SK-N-SH treated with all-trans-retinoic acid at 6 μM for 48 hours (cell line): Measurements from ENCODE around the gene ALG11.

ENCODE experiments used
- ATAC-seq: fragments of 200-7000 bp; cut with Tn5 transposase; 3 replicates; pipeline ENCODE4 v1.9.1; 2020; ENCODE audit warnings: mild to moderate bottlenecking, moderate library complexity
- ARNTL ChIP-seq: fragments of 450-650 bp; formaldehyde crosslinking; IDR thresholded peaks from 2 replicates; pipeline ENCODE4 v1.5.0; 2020; ENCODE audit warnings: low read depth, mild to moderate bottlenecking, moderate library complexity, borderline replicate concordance
- BACH2 ChIP-seq: fragments of 250-450 bp; sonication (Bioruptor Pico); IDR thresholded peaks from 2 replicates; pipeline ENCODE4 v1.9.0; 2021; ENCODE audit warnings: mild to moderate bottlenecking, borderline replicate concordance
- CSDC2 ChIP-seq: fragments of 250-450 bp; sonication (Bioruptor Pico); IDR thresholded peaks from 2 replicates; pipeline ENCODE4 v1.5.0; 2020; ENCODE audit warnings: mild to moderate bottlenecking, moderate library complexity
- ESRRG ChIP-seq: fragments of 250-450 bp; sonication (Bioruptor Pico); IDR thresholded peaks from 2 replicates; pipeline ENCODE4 v1.6.1; 2021; ENCODE audit warnings: mild to moderate bottlenecking
- ISL1 ChIP-seq: fragments of 250-450 bp; sonication (Bioruptor Pico); IDR thresholded peaks from 2 replicates; pipeline ENCODE4 v2.1.2; 2022; ENCODE audit warnings: mild to moderate bottlenecking, moderate library complexity
- OSR1 ChIP-seq: fragments of 250-450 bp; sonication (Bioruptor Pico); IDR thresholded peaks from 2 replicates; pipeline ENCODE4 v1.8.0; 2022; ENCODE audit warnings: moderate library complexity, mild to moderate bottlenecking, inconsistent platforms
- PPARA ChIP-seq: fragments of 250-450 bp; sonication (Bioruptor Pico); IDR thresholded peaks from 2 replicates; pipeline ENCODE4 v1.5.0; 2020; ENCODE audit warnings: mild to moderate bottlenecking, borderline replicate concordance
- RARB ChIP-seq: fragments of 250-450 bp; sonication (Bioruptor Pico); IDR thresholded peaks from 2 replicates; pipeline ENCODE4 v1.8.0; 2021; ENCODE audit warnings: mild to moderate bottlenecking, moderate library complexity
- TOX ChIP-seq: fragments of 250-450 bp; sonication (Bioruptor Pico); IDR thresholded peaks from 2 replicates; pipeline ENCODE4 v1.8.0; 2021; ENCODE audit warnings: mild to moderate bottlenecking, moderate library complexity, borderline replicate concordance
- ZC3H10 ChIP-seq: fragments of 250-450 bp; sonication (Bioruptor Pico); IDR thresholded peaks from 2 replicates; pipeline ENCODE4 v1.5.1; 2021; ENCODE audit warnings: mild to moderate bottlenecking, moderate library complexity
- ZFP3 ChIP-seq: fragments of 250-450 bp; sonication (Bioruptor Pico); IDR thresholded peaks from 2 replicates; pipeline ENCODE4 v1.5.0; 2020; ENCODE audit warnings: mild to moderate bottlenecking, moderate library complexity
- ZFP30 ChIP-seq: fragments of 450-650 bp; formaldehyde crosslinking; IDR thresholded peaks from 2 replicates; pipeline ENCODE4 v1.5.0; 2022; ENCODE audit warnings: mild to moderate bottlenecking, moderate library complexity
- ZNF565 ChIP-seq: fragments of 450-650 bp; formaldehyde crosslinking; conservative IDR thresholded peaks from 2 replicates; pipeline ENCODE4 v1.5.0; 2020; ENCODE audit warnings: low read depth, mild to moderate bottlenecking, moderate library complexity
- ZNF70 ChIP-seq: fragments of 450-650 bp; formaldehyde crosslinking; IDR thresholded peaks from 2 replicates; pipeline ENCODE4 v1.5.0; 2020; ENCODE audit warnings: mild to moderate bottlenecking, moderate library complexity
- ZNF8 ChIP-seq: fragments of 450-650 bp; formaldehyde crosslinking; IDR thresholded peaks from 2 replicates; pipeline ENCODE4 v1.5.0; 2020; ENCODE audit warnings: mild to moderate bottlenecking, moderate library complexity
- TF ChIP-seq, protein P1 (sequence below): fragments of 250-450 bp; sonication (Bioruptor Pico); IDR thresholded peaks from 2 replicates; pipeline ENCODE4 v1.8.0; 2020; ENCODE audit warnings: mild to moderate bottlenecking, moderate library complexity, borderline replicate concordance
- TF ChIP-seq, protein P2 (sequence below): fragments of 250-450 bp; sonication (Bioruptor Pico); IDR thresholded peaks from 2 replicates; pipeline ENCODE4 v1.5.1; 2021; ENCODE audit warnings: mild to moderate bottlenecking, moderate library complexity
- TF ChIP-seq, protein P3 (sequence below): fragments of 250-450 bp; sonication (Bioruptor Pico); IDR thresholded peaks from 2 replicates; pipeline ENCODE4 v1.8.0; 2021; ENCODE audit warnings: low read depth, mild to moderate bottlenecking, moderate library complexity, borderline replicate concordance
- TF ChIP-seq, protein P4 (sequence below): fragments of 250-450 bp; sonication (Bioruptor Pico); IDR thresholded peaks from 2 replicates; pipeline ENCODE4 v1.5.0; 2020; ENCODE audit warnings: mild to moderate bottlenecking, moderate library complexity

The ALG11 gene

DNA sequence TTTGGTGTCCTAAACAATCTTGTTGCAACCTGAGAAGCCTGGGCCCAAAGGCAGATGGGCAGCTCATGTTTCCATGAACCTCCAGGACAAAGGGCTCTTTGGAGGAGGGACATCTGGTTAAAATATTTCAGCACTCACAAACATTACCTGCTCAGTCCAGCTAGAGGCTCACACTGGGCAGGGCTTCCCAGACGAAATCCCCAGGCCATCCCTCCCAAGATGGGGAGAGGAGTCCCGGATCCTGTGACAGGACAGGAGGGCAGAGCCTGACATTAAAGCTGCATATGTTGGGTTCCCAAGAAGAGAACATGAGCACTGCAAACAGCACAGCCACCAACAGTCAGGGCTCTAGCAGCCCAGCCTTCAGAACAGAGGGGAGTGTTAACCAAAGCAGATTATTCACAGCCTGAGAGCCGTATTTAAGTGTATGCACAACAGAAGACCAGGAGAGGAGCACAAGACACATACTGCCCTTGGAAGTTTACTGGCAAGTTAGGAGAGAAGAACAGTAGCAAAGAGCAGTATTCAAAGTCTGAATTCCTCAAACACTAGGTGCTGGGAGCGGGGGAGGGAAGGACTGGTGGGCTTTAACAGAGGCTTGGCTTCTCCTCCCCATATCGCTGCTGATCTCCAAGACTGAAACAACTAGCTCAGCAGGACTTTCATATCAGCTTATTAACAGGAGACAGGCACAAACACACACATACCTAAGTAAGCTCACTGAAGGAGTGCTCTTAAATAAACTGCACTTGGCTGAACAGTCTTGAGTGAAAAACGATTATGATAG lies 13.3 kb upstream of the ALG11 start:
- TF ChIP-seq CSDC2 = no peak
- no peak; the same call in 2 of the 3 replicates for ATAC-seq

DNA sequence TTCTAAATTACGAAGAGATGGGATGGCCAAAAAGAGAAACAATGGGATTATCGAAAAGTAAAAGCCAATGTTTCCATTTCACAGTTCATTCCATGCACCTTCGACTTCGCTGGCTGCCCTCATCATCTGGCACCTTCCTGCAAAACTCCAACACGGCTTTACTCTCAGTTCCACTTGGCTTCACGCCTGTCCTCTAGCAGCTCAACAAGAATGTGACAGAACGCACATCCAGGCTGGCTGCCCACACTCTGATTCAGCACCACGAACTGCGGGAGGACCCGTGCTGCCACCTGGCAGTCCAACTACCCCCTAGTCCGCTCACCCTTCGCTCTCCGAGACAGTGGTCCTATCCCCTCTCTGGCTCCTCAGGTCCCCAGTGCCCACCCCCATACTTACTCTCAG lies 12.7 kb upstream of the ALG11 start:
- no peak for ATAC-seq
- TF ChIP-seq ZFP3 (CRISPR knock-in tag) = no peak
- TF ChIP-seq PPARA (CRISPR knock-in tag) = no peak
- no peak for TF ChIP-seq ESRRG (CRISPR knock-in tag)
- TF ChIP-seq, protein P1, sequence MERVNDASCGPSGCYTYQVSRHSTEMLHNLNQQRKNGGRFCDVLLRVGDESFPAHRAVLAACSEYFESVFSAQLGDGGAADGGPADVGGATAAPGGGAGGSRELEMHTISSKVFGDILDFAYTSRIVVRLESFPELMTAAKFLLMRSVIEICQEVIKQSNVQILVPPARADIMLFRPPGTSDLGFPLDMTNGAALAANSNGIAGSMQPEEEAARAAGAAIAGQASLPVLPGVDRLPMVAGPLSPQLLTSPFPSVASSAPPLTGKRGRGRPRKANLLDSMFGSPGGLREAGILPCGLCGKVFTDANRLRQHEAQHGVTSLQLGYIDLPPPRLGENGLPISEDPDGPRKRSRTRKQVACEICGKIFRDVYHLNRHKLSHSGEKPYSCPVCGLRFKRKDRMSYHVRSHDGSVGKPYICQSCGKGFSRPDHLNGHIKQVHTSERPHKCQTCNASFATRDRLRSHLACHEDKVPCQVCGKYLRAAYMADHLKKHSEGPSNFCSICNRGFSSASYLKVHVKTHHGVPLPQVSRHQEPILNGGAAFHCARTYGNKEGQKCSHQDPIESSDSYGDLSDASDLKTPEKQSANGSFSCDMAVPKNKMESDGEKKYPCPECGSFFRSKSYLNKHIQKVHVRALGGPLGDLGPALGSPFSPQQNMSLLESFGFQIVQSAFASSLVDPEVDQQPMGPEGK (CRISPR knock-in tag) = no peak
- TF ChIP-seq RARB (CRISPR knock-in tag) = no peak
- TF ChIP-seq, protein P2, sequence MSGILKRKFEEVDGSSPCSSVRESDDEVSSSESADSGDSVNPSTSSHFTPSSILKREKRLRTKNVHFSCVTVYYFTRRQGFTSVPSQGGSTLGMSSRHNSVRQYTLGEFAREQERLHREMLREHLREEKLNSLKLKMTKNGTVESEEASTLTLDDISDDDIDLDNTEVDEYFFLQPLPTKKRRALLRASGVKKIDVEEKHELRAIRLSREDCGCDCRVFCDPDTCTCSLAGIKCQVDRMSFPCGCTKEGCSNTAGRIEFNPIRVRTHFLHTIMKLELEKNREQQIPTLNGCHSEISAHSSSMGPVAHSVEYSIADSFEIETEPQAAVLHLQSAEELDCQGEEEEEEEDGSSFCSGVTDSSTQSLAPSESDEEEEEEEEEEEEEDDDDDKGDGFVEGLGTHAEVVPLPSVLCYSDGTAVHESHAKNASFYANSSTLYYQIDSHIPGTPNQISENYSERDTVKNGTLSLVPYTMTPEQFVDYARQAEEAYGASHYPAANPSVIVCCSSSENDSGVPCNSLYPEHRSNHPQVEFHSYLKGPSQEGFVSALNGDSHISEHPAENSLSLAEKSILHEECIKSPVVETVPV (CRISPR knock-in tag) = no peak
- TF ChIP-seq ZNF565 = no peak
- no peak for TF ChIP-seq ZC3H10 (CRISPR knock-in tag)
- TF ChIP-seq OSR1 (CRISPR knock-in tag) = no peak

DNA sequence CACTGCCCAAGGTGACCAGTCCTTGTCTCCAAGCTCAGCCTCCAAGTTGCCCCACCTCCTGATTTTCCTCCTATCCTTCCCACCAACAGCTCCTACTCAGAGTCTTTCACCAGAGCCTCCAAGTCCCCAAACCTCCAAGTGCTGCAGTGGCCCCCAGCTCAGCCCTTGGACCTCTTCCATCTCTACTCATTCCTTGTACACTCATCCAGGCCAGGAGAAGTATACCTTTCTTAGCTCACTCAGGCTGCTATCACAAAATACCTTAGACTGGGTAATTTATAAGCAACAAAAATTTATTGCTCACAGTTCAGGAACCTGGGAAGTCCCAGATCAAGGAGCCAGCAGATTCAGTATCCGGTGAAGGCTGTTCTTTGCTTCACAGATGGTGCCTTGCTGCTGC lies 12.3 kb upstream of the ALG11 start:
- ATAC-seq = no peak
- no peak for TF ChIP-seq RARB (CRISPR knock-in tag)
- TF ChIP-seq BACH2 (CRISPR knock-in tag) = no peak
- TF ChIP-seq ZNF70 (CRISPR knock-in tag) = no peak
- TF ChIP-seq ISL1 = no peak
- no peak for TF ChIP-seq ZNF8 (CRISPR knock-in tag)
- TF ChIP-seq, protein P3, sequence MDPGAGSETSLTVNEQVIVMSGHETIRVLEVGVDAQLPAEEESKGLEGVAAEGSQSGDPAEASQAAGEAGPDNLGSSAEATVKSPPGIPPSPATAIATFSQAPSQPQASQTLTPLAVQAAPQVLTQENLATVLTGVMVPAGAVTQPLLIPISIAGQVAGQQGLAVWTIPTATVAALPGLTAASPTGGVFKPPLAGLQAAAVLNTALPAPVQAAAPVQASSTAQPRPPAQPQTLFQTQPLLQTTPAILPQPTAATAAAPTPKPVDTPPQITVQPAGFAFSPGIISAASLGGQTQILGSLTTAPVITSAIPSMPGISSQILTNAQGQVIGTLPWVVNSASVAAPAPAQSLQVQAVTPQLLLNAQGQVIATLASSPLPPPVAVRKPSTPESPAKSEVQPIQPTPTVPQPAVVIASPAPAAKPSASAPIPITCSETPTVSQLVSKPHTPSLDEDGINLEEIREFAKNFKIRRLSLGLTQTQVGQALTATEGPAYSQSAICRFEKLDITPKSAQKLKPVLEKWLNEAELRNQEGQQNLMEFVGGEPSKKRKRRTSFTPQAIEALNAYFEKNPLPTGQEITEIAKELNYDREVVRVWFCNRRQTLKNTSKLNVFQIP (CRISPR knock-in tag) = no peak
- TF ChIP-seq OSR1 (CRISPR knock-in tag) = no peak
- no peak for TF ChIP-seq ARNTL
- TF ChIP-seq CSDC2 = no peak
- TF ChIP-seq, all 23 proteins: peak for 0

DNA sequence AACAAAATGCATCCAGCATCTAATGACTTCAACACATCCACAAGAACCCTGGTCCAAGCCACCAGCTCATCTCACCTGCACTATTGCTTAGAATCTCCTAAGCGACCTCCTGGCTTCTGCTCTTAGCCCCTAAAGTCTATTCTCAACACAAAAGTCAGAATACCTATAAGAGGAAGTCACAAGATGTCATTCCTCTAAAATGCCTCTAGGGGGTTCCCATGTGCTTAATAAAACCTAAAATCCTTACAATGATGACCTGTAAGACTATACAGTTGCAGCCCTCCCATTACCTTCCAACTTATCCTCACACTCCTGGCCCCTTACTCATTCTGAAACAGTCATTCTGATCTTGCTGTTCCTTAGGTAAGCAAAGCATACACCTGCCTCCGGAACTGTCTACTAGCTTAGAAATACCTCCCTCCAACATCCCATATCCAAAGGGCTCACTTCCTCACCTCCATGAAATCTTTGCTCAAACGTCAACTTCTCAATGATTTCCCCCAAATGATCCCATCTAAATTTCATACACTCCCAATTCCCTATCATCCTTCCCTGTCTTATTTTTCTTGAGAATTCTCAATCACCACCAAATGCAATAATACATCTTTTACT lies 11.0 kb upstream of the ALG11 start:
- TF ChIP-seq, protein P4, sequence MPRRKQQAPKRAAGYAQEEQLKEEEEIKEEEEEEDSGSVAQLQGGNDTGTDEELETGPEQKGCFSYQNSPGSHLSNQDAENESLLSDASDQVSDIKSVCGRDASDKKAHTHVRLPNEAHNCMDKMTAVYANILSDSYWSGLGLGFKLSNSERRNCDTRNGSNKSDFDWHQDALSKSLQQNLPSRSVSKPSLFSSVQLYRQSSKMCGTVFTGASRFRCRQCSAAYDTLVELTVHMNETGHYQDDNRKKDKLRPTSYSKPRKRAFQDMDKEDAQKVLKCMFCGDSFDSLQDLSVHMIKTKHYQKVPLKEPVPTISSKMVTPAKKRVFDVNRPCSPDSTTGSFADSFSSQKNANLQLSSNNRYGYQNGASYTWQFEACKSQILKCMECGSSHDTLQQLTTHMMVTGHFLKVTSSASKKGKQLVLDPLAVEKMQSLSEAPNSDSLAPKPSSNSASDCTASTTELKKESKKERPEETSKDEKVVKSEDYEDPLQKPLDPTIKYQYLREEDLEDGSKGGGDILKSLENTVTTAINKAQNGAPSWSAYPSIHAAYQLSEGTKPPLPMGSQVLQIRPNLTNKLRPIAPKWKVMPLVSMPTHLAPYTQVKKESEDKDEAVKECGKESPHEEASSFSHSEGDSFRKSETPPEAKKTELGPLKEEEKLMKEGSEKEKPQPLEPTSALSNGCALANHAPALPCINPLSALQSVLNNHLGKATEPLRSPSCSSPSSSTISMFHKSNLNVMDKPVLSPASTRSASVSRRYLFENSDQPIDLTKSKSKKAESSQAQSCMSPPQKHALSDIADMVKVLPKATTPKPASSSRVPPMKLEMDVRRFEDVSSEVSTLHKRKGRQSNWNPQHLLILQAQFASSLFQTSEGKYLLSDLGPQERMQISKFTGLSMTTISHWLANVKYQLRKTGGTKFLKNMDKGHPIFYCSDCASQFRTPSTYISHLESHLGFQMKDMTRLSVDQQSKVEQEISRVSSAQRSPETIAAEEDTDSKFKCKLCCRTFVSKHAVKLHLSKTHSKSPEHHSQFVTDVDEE = no peak
- TF ChIP-seq OSR1 (CRISPR knock-in tag) (no peak), ZNF70 (CRISPR knock-in tag) (no peak), TOX (CRISPR knock-in tag) (no peak), ZFP30 (CRISPR knock-in tag) (no peak), BACH2 (CRISPR knock-in tag) (no peak), ZNF8 (CRISPR knock-in tag) (no peak), CSDC2 (no peak)
- TF ChIP-seq, protein P1 (CRISPR knock-in tag) = no peak
- TF ChIP-seq, protein P2 (CRISPR knock-in tag) = no peak
- TF ChIP-seq, protein P3 (CRISPR knock-in tag) = no peak
- TF ChIP-seq, all 23 proteins: peak for 0
- peak; percentile 91 for ATAC-seq
